ENCODE results near the gene VAMP7. TPM values are rescaled to one million over a fixed set of nuclear protein-coding genes. Genes with fewer than 3 reads are reported as not detected.
A peak's percentile ranks its signal among the peaks of the same experiment; 100 is the strongest.
"Not testable (repeated sequence)": the region's sequence is repeated elsewhere in the genome, so short reads cannot be mapped to it uniquely, and the experiment has no call there.

The VAMP7 gene
- total RNA-seq, 2 donors from 2014 or later: 20.0 to 37.4 TPM

DNA sequence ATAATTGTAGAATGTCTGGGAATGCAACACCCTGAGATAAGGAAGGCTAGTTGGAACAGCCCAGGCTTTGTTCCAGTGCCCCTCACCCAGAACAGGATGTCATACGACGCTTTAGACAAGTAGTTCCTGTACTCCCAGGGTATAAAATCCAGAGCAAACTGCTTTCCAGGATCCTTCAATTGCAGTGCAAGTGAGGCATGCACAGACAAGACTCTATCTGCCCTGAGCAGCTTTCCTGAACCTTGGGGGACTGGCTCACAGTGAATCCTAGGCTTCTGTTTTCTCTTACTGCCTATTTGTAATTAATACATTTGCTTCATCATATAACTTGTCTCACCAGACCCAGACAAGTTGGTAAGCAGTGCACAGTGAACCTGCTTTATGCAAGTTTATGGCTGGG lies 68.0 kb downstream of the VAMP7 start:
- no peaks in the 10 kb centered on the region for H3K9me3 ChIP-seq (ENCODE audit: control insufficient read depth, low read length, poor library complexity, severe bottlenecking)
- no peaks in the 10 kb centered on the region for H3K27me3 Mint-ChIP-seq
- no peak overlapping the region for H3K27ac Mint-ChIP-seq
- no peak for ATAC-seq
- no peak for DNase-seq
- H3K36me3 Mint-ChIP-seq (ENCODE audit: low read depth): no peaks in the 10 kb centered on the region
- no peaks in the 10 kb centered on the region for H3K4me1 Mint-ChIP-seq
- H3K4me3 Mint-ChIP-seq: no peak overlapping the region

GRCh38 chrX:155951237-155951789 lies 70.2 kb downstream of the VAMP7 start:
- Mint-ChIP-seq H3K36me3 (ENCODE audit: low read depth) (no peaks in the 10 kb centered on the region), H3K27me3 (no peaks in the 10 kb centered on the region), H3K4me3 (no peak overlapping the region), H3K4me1 (no peaks in the 10 kb centered on the region), H3K27ac (no peak overlapping the region)
- ATAC-seq: no peak
- no peaks in the 10 kb centered on the region for H3K9me3 ChIP-seq (ENCODE audit: control insufficient read depth, low read length, poor library complexity, severe bottlenecking)
- DNase-seq: no peak

DNA sequence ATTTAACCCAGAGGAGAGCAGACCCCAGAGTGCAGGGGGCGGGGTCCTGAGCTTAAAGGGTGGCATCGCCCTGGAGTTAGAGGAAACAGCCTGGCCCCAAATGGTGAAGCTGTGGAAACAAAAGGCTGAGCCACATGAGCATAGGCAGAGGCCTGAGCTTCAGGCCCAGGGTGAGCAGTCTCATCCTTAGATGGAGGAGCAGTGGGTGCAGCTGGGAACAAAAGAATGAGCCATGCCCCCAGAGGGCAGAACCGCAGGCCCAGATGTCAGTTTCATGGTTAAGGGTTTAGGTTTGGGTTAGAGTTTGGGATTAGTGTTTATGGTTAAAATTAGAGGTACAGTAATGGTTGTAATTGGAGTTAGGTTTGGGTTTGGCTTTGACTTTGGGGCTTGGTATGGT lies 71.9 kb downstream of the VAMP7 start:
- no peak overlapping the region for H3K4me3 Mint-ChIP-seq

GRCh38 chrX:155954793-155955192 lies 73.6 kb downstream of the VAMP7 start:
- no peak for DNase-seq
- no peak for ATAC-seq
- no peak overlapping the region for H3K27ac Mint-ChIP-seq
- H3K27me3 Mint-ChIP-seq: no peaks in the 10 kb centered on the region
- H3K4me1 Mint-ChIP-seq: no peaks in the 10 kb centered on the region
- no peak overlapping the region for H3K4me3 Mint-ChIP-seq
- no peaks in the 10 kb centered on the region for H3K36me3 Mint-ChIP-seq (ENCODE audit: low read depth)
- H3K9me3 ChIP-seq (ENCODE audit: control insufficient read depth, low read length, poor library complexity, severe bottlenecking): no peaks in the 10 kb centered on the region

More for the DNA sequence above, 71.9 kb downstream of the VAMP7 start:
- no peak overlapping the region for H3K27ac Mint-ChIP-seq
- H3K9me3 ChIP-seq (ENCODE audit: control insufficient read depth, low read length, poor library complexity, severe bottlenecking): no peaks in the 10 kb centered on the region
- H3K4me1 Mint-ChIP-seq: no peaks in the 10 kb centered on the region
- no peaks in the 10 kb centered on the region for H3K27me3 Mint-ChIP-seq
- no peak for ATAC-seq
- no peaks in the 10 kb centered on the region for H3K36me3 Mint-ChIP-seq (ENCODE audit: low read depth)
- no peak for DNase-seq

- Mint-ChIP-seq H3K27me3 (no peaks in the 10 kb centered on the region), H3K27ac (no peak overlapping the region), H3K36me3 (ENCODE audit: low read depth) (no peaks in the 10 kb centered on the region), H3K4me3 (no peak overlapping the region), H3K4me1 (no peaks in the 10 kb centered on the region)
- ATAC-seq (no peak), DNase-seq (no peak)
- no peaks in the 10 kb centered on the region for H3K9me3 ChIP-seq (ENCODE audit: control insufficient read depth, low read length, poor library complexity, severe bottlenecking)
These were observed 75.0 kb downstream of the VAMP7 start for GRCh38 chrX:155956099-155956498.

DNA sequence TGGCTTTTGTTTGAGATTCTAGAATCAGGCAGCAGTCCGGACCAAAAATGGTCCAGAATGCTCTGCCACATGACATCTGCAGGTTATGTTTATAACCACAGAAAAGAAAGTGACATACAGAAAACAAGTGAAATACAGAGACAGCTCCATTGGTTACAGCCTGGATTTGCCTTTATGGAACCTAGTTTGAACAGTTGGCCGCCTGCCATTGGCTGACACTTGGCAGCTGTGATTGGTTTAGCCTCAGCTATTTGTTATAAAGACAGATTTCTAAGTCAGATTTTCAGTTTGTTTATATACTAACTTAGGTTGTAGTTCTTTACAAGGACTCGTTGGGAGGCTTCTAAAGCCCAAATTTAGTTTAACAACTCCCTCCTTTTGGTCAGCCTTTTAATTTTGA lies 75.5 kb downstream of the VAMP7 start:
- H3K9me3 ChIP-seq (ENCODE audit: control insufficient read depth, low read length, poor library complexity, severe bottlenecking): no peaks in the 10 kb centered on the region
- Mint-ChIP-seq H3K27me3 (peaks cover 2% of the 10 kb centered on the region), H3K27ac (no peak overlapping the region), H3K4me1 (no peaks in the 10 kb centered on the region), H3K36me3 (ENCODE audit: low read depth) (no peaks in the 10 kb centered on the region), H3K4me3 (no peak overlapping the region)
- ATAC-seq: no peak
- DNase-seq: no peak

- no peak for ATAC-seq
- Mint-ChIP-seq H3K27me3 (peaks cover 10% of the 10 kb centered on the region), H3K27ac (no peak overlapping the region), H3K36me3 (ENCODE audit: low read depth) (no peaks in the 10 kb centered on the region), H3K4me3 (no peak overlapping the region), H3K4me1 (no peaks in the 10 kb centered on the region)
- DNase-seq: no peak
- no peaks in the 10 kb centered on the region for H3K9me3 ChIP-seq (ENCODE audit: control insufficient read depth, low read length, poor library complexity, severe bottlenecking)
These were observed 76.7 kb downstream of the VAMP7 start for GRCh38 chrX:155957843-155958242.

DNA sequence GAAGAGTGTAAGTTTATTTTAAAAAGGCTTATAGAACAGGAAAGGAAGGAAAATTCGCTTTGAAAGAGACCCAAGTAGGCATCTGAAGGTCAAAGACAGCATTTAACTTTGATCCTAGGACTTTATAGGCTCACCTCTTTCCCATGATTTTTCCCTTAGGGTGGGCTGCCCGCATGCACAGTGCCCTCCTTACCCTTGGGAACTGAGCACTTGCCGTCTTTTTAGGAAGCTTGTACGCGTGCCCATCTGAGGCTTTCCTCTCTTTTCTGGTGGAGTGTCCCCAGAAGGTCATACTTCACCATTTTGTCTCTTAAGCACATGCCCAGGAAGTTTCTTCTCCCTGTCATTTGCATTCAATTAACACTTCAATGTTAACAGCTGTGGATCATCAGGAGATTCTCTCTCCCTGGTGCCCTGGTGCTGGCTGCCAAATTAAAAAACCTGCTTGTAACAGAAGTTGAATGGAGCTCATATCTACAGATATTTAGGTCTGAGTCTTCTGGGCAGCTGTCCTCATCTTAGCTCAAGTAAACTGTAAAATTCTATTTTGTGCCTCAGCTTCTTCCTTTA lies 78.0 kb downstream of the VAMP7 start:
- peaks cover 10% of the 10 kb centered on the region for H3K27me3 Mint-ChIP-seq
- ATAC-seq (no peak), DNase-seq (no peak)
- H3K9me3 ChIP-seq (ENCODE audit: control insufficient read depth, low read length, poor library complexity, severe bottlenecking): no peaks in the 10 kb centered on the region
- H3K4me1 Mint-ChIP-seq: no peaks in the 10 kb centered on the region
- H3K27ac Mint-ChIP-seq: no peak overlapping the region
- no peak overlapping the region for H3K4me3 Mint-ChIP-seq
- no peaks in the 10 kb centered on the region for H3K36me3 Mint-ChIP-seq (ENCODE audit: low read depth)

GRCh38 chrX:155962906-155963305 lies 81.8 kb downstream of the VAMP7 start:
- H3K27ac Mint-ChIP-seq: no peak overlapping the region
- H3K36me3 Mint-ChIP-seq (ENCODE audit: low read depth): no peaks in the 10 kb centered on the region
- DNase-seq: no peak
- H3K9me3 ChIP-seq (ENCODE audit: control insufficient read depth, low read length, poor library complexity, severe bottlenecking): no peaks in the 10 kb centered on the region
- no peak overlapping the region for H3K4me3 Mint-ChIP-seq
- no peaks in the 10 kb centered on the region for H3K4me1 Mint-ChIP-seq
- peaks cover 10% of the 10 kb centered on the region for H3K27me3 Mint-ChIP-seq
- ATAC-seq: no peak

DNA sequence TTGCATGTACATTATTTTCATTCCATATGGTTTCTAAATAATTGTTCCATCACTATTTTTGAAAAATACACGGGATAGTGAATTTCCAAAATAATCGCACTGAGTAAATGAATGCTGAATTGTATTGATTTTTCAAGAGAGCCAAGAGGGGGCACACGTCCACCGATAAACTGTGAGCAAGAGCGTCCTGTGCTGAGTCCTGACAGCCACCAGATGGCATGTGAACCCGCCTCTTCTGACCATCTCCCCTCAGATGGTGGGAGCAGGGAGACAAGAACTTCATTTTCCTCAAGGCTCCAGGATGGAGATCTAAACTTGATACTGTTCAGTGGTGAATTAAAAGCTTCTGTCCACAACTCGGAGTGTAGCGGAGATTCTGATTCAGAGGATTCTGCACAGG lies 85.7 kb downstream of the VAMP7 start:
- no peak overlapping the region for H3K27ac Mint-ChIP-seq
- H3K4me3 Mint-ChIP-seq: no peak overlapping the region
- no peaks in the 10 kb centered on the region for H3K9me3 ChIP-seq (ENCODE audit: control insufficient read depth, low read length, poor library complexity, severe bottlenecking)
- DNase-seq: no peak
- peak; percentile 60 for ATAC-seq
- H3K27me3 Mint-ChIP-seq: peaks cover 13% of the 10 kb centered on the region
- no peaks in the 10 kb centered on the region for H3K4me1 Mint-ChIP-seq
- H3K36me3 Mint-ChIP-seq (ENCODE audit: low read depth): no peaks in the 10 kb centered on the region

GRCh38 chrX:155967653-155968325 lies 86.6 kb downstream of the VAMP7 start:
- DNase-seq (no peak), ATAC-seq (no peak)
- Mint-ChIP-seq H3K4me3 (no peak overlapping the region), H3K27ac (no peak overlapping the region), H3K4me1 (no peaks in the 10 kb centered on the region), H3K36me3 (ENCODE audit: low read depth) (no peaks in the 10 kb centered on the region), H3K27me3 (peaks cover 8% of the 10 kb centered on the region)
- no peaks in the 10 kb centered on the region for H3K9me3 ChIP-seq (ENCODE audit: control insufficient read depth, low read length, poor library complexity, severe bottlenecking)

- Mint-ChIP-seq H3K27me3 (peaks cover 8% of the 10 kb centered on the region), H3K27ac (no peak overlapping the region), H3K4me3 (no peak overlapping the region), H3K36me3 (ENCODE audit: low read depth) (no peaks in the 10 kb centered on the region), H3K4me1 (no peaks in the 10 kb centered on the region)
- ATAC-seq (no peak), DNase-seq (no peak)
- H3K9me3 ChIP-seq (ENCODE audit: control insufficient read depth, low read length, poor library complexity, severe bottlenecking): no peaks in the 10 kb centered on the region
These were observed 87.1 kb downstream of the VAMP7 start for GRCh38 chrX:155968326-155968661.

- no peak overlapping the region for H3K27ac Mint-ChIP-seq
These were observed 87.6 kb downstream of the VAMP7 start for GRCh38 chrX:155968791-155969190.

DNA sequence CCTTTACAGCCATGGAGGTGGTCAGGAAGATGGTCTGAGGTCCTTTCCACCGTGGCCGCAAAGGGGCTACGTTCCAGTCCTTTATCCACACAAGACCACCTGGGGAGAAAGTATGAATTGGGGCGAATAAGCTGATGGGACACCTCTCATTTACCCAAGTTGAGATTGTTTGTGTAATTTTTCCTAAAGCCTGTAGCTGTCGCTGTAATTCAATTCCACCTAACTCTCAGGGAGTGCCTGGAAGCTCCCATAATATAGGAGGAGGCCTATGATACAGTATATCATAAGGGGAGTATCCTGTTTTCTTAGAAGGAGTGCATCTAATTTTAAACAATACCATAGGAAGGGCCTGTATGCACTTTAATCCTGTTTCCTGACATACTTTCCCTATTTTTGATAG lies 90.5 kb downstream of the VAMP7 start:
- peaks cover 12% of the 10 kb centered on the region for H3K27me3 Mint-ChIP-seq
- H3K36me3 Mint-ChIP-seq (ENCODE audit: low read depth); DNase-seq; H3K27ac Mint-ChIP-seq; H3K4me1 Mint-ChIP-seq; H3K9me3 ChIP-seq (ENCODE audit: control insufficient read depth, low read length, poor library complexity, severe bottlenecking); ATAC-seq; H3K4me3 Mint-ChIP-seq: not testable (repeated sequence)

More at GRCh38 chrX:155968791-155969190, 87.6 kb downstream of the VAMP7 start:
- DNase-seq (no peak), ATAC-seq (no peak)
- Mint-ChIP-seq H3K36me3 (ENCODE audit: low read depth) (no peaks in the 10 kb centered on the region), H3K27me3 (peaks cover 8% of the 10 kb centered on the region), H3K4me3 (no peak overlapping the region), H3K4me1 (no peaks in the 10 kb centered on the region)
- H3K9me3 ChIP-seq (ENCODE audit: control insufficient read depth, low read length, poor library complexity, severe bottlenecking): no peaks in the 10 kb centered on the region
